H1 (cell line): ENCODE data around the gene RAMP2. TPM values are rescaled to one million over a fixed set of nuclear protein-coding genes. Genes with fewer than 3 reads are reported as not detected.

ENCODE experiments used
- ATF2 ChIP-seq: IDR thresholded peaks from 2 replicates; pipeline ENCODE4 v1.6.1; 2012; ENCODE audit warnings: low read length, inconsistent platforms
- EGR1 ChIP-seq: IDR thresholded peaks from 2 replicates; pipeline ENCODE4 v1.6.1; 2011; ENCODE audit warnings: low read depth, low read length, borderline replicate concordance
- KDM1A ChIP-seq: fragments of 200-600, 300-600 bp; sonication (generic); IDR thresholded peaks from 2 replicates; pipeline ENCODE4 v1.7.1; 2016; ENCODE audit warnings: mild to moderate bottlenecking, low read length, borderline replicate concordance
- KDM4A ChIP-seq: IDR thresholded peaks from one replicate; pipeline ENCODE4 v1.7.1; 2012; ENCODE audit warnings: low read depth, mild to moderate bottlenecking, moderate library complexity, low read length, inconsistent platforms; ENCODE audit not compliant: severe bottlenecking
- POLR2A ChIP-seq, 2 experiments: IDR thresholded peaks; 1 replicate in 1 of 2; 2 replicates in 1 of 2; pipeline ENCODE4 v1.6.1; 2011; ENCODE audit warnings: low read depth in 2 of 2, low read length in 2 of 2, mild to moderate bottlenecking in 2 of 2; ENCODE audit errors: control extremely low read depth in 1 of 2
- TAF1 ChIP-seq: IDR thresholded peaks from 2 replicates; pipeline ENCODE4 v1.6.1; 2011; ENCODE audit warnings: mild to moderate bottlenecking, low read depth, low read length
- TEAD4 ChIP-seq: IDR thresholded peaks from 2 replicates; pipeline ENCODE4 v1.6.1; 2012; ENCODE audit warnings: low read depth, low read length, inconsistent platforms, mixed read lengths
- polyA plus RNA-seq, 7 experiments: library from polyadenylated mRNA; depleted of rRNA in 3 of 7; stranded (reverse) in 5 of 7; unstranded in 2 of 7; fragments of >200 nt in 5 of 7; fragments of 200-250 nt in 2 of 7; gene quantifications; 1 replicate in 5 of 7; 2 replicates in 1 of 7; 4 replicates in 1 of 7; pipeline versions ENCODE4 v1.2.1 to v1.2.3, GENCODE V29; 2011 to 2013; ENCODE audit warnings: missing spikeins in 2 of 7, mixed read lengths in 2 of 7
- total RNA-seq: library from RNA; stranded (reverse); fragmentation: NEBNext Ultra II Directional; extraction: Animal tissue kit (Norgen Biotek cat#: 25700); gene quantifications from 2 replicates; pipeline ENCODE4 v1.2.1, GENCODE V29; 2021
- TF ChIP-seq, protein P1 (sequence below): fragments of 300-600 bp; sonication (generic); IDR thresholded peaks from 2 replicates; pipeline ENCODE4 v1.7.1; 2012; ENCODE audit warnings: low read length, moderate library complexity, mild to moderate bottlenecking, inconsistent platforms; ENCODE audit not compliant: insufficient replicate concordance

RAMP2 gene
- total and polyA plus RNA-seq, 2 of the 8 experiments (the other 6 are each of a cell fraction or from before 2014, with no cell fraction given): 13.4 to 41.7 TPM

- TF ChIP-seq, protein P1, sequence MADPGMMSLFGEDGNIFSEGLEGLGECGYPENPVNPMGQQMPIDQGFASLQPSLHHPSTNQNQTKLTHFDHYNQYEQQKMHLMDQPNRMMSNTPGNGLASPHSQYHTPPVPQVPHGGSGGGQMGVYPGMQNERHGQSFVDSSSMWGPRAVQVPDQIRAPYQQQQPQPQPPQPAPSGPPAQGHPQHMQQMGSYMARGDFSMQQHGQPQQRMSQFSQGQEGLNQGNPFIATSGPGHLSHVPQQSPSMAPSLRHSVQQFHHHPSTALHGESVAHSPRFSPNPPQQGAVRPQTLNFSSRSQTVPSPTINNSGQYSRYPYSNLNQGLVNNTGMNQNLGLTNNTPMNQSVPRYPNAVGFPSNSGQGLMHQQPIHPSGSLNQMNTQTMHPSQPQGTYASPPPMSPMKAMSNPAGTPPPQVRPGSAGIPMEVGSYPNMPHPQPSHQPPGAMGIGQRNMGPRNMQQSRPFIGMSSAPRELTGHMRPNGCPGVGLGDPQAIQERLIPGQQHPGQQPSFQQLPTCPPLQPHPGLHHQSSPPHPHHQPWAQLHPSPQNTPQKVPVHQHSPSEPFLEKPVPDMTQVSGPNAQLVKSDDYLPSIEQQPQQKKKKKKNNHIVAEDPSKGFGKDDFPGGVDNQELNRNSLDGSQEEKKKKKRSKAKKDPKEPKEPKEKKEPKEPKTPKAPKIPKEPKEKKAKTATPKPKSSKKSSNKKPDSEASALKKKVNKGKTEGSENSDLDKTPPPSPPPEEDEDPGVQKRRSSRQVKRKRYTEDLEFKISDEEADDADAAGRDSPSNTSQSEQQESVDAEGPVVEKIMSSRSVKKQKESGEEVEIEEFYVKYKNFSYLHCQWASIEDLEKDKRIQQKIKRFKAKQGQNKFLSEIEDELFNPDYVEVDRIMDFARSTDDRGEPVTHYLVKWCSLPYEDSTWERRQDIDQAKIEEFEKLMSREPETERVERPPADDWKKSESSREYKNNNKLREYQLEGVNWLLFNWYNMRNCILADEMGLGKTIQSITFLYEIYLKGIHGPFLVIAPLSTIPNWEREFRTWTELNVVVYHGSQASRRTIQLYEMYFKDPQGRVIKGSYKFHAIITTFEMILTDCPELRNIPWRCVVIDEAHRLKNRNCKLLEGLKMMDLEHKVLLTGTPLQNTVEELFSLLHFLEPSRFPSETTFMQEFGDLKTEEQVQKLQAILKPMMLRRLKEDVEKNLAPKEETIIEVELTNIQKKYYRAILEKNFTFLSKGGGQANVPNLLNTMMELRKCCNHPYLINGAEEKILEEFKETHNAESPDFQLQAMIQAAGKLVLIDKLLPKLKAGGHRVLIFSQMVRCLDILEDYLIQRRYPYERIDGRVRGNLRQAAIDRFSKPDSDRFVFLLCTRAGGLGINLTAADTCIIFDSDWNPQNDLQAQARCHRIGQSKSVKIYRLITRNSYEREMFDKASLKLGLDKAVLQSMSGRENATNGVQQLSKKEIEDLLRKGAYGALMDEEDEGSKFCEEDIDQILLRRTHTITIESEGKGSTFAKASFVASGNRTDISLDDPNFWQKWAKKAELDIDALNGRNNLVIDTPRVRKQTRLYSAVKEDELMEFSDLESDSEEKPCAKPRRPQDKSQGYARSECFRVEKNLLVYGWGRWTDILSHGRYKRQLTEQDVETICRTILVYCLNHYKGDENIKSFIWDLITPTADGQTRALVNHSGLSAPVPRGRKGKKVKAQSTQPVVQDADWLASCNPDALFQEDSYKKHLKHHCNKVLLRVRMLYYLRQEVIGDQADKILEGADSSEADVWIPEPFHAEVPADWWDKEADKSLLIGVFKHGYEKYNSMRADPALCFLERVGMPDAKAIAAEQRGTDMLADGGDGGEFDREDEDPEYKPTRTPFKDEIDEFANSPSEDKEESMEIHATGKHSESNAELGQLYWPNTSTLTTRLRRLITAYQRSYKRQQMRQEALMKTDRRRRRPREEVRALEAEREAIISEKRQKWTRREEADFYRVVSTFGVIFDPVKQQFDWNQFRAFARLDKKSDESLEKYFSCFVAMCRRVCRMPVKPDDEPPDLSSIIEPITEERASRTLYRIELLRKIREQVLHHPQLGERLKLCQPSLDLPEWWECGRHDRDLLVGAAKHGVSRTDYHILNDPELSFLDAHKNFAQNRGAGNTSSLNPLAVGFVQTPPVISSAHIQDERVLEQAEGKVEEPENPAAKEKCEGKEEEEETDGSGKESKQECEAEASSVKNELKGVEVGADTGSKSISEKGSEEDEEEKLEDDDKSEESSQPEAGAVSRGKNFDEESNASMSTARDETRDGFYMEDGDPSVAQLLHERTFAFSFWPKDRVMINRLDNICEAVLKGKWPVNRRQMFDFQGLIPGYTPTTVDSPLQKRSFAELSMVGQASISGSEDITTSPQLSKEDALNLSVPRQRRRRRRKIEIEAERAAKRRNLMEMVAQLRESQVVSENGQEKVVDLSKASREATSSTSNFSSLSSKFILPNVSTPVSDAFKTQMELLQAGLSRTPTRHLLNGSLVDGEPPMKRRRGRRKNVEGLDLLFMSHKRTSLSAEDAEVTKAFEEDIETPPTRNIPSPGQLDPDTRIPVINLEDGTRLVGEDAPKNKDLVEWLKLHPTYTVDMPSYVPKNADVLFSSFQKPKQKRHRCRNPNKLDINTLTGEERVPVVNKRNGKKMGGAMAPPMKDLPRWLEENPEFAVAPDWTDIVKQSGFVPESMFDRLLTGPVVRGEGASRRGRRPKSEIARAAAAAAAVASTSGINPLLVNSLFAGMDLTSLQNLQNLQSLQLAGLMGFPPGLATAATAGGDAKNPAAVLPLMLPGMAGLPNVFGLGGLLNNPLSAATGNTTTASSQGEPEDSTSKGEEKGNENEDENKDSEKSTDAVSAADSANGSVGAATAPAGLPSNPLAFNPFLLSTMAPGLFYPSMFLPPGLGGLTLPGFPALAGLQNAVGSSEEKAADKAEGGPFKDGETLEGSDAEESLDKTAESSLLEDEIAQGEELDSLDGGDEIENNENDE: no peak
- TF ChIP-seq KDM1A (no peak), ATF2 (no peak), EGR1 (no peak), POLR2A (IDR thresholded peaks at IDR 0.05; ENCODE audit: control extremely low read depth in 1 of 2, low read depth in 2 of 2, low read length in 2 of 2) (no peak; a peak in 1 of 3 replicates), KDM4A (peak; percentile 98), TAF1 (no peak), TEAD4 (no peak)
Measured at GRCh38 chr17:42760652-42761581, at the start of gene RAMP2 (continued).
